ENCODE results near the gene OLFML2A. TPM values are rescaled to one million over a fixed set of nuclear protein-coding genes. Genes with fewer than 3 reads are reported as not detected.

OLFML2A gene
- total and polyA plus RNA-seq, 2 experiments from 2014 or later = 2.2 to 3.4 TPM

GRCh38 chr9:124783830-124784229 lies 6.9 kb downstream of the OLFML2A start:
- no peaks in the 10 kb centered on the region for H3K9me2 ChIP-seq (replicated peaks; ENCODE audit: insufficient read depth)
- WGBS (ENCODE audit: low lambda C conversion rate, missing lambda C conversion rate) = 79% methylated on average over 2 of the region's 2 CpGs
- H3K36me3 ChIP-seq (replicated peaks; ENCODE audit: insufficient read depth, low read depth) = no peaks in the 10 kb centered on the region
- H3K4me3 ChIP-seq = no peak overlapping the region
- no peak overlapping the region for H2AFZ ChIP-seq
- H3K9me3 ChIP-seq (ENCODE audit: low read depth) = no peaks in the 10 kb centered on the region
- no peak overlapping the region for H3K4me2 ChIP-seq
- peaks cover 14% of the 10 kb centered on the region for H3K4me1 ChIP-seq (ENCODE audit: insufficient read depth)
- DNase-seq (ENCODE audit: low spot score) = no peak
- no peaks in the 10 kb centered on the region for H3K27me3 ChIP-seq
- no peak overlapping the region for H3K27ac ChIP-seq
- TF ChIP-seq CTCF (IDR thresholded peaks at IDR 0.05; ENCODE audit: poor library complexity) (no peak), EZH2phosphoT487 (IDR thresholded peaks at IDR 0.05; ENCODE audit: low read depth, severe bottlenecking, unreplicated experiment) (no peak), EZH2 (IDR thresholded peaks at IDR 0.05; ENCODE audit: borderline replicate concordance) (no peak)
- H4K20me1 ChIP-seq (ENCODE audit: insufficient read depth, poor library complexity, severe bottlenecking) = no peaks in the 10 kb centered on the region
- H3K79me2 ChIP-seq = no peaks in the 10 kb centered on the region

- Histone ChIP-seq H3K79me2 (no peaks in the 10 kb centered on the region), H3K36me3 (replicated peaks; ENCODE audit: insufficient read depth, low read depth) (no peaks in the 10 kb centered on the region), H3K27me3 (no peaks in the 10 kb centered on the region), H3K9me2 (replicated peaks; ENCODE audit: insufficient read depth) (no peaks in the 10 kb centered on the region), H3K4me3 (no peak overlapping the region), H3K9me3 (ENCODE audit: low read depth) (no peaks in the 10 kb centered on the region), H3K4me1 (ENCODE audit: insufficient read depth) (peaks cover 7% of the 10 kb centered on the region), H4K20me1 (ENCODE audit: insufficient read depth, poor library complexity, severe bottlenecking) (no peaks in the 10 kb centered on the region), H2AFZ (no peak overlapping the region), H3K4me2 (no peak overlapping the region), H3K27ac (no peak overlapping the region)
- no peak for DNase-seq (ENCODE audit: low spot score)
- TF ChIP-seq CTCF (IDR thresholded peaks at IDR 0.05; ENCODE audit: poor library complexity) = no peak
- TF ChIP-seq EZH2 (IDR thresholded peaks at IDR 0.05; ENCODE audit: borderline replicate concordance) = no peak
- TF ChIP-seq EZH2phosphoT487 (IDR thresholded peaks at IDR 0.05; ENCODE audit: low read depth, severe bottlenecking, unreplicated experiment) = no peak
- WGBS (ENCODE audit: low lambda C conversion rate, missing lambda C conversion rate) = 82% methylated on average over 2 of the region's 2 CpGs
Measured at GRCh38 chr9:124784509-124784908, 7.6 kb downstream of the OLFML2A start.

GRCh38 chr9:124786881-124787573 lies 10.1 kb downstream of the OLFML2A start:
- 99% methylated on average over 19 of the region's 20 CpGs for WGBS (ENCODE audit: low lambda C conversion rate, missing lambda C conversion rate)
- Histone ChIP-seq H3K4me2 (no peak overlapping the region), H3K4me1 (ENCODE audit: insufficient read depth) (no peaks in the 10 kb centered on the region), H3K9me3 (ENCODE audit: low read depth) (no peaks in the 10 kb centered on the region), H2AFZ (no peak overlapping the region), H3K9me2 (replicated peaks; ENCODE audit: insufficient read depth) (no peaks in the 10 kb centered on the region), H3K27me3 (no peaks in the 10 kb centered on the region), H3K79me2 (no peaks in the 10 kb centered on the region), H4K20me1 (ENCODE audit: insufficient read depth, poor library complexity, severe bottlenecking) (no peaks in the 10 kb centered on the region), H3K4me3 (no peak overlapping the region), H3K27ac (no peak overlapping the region), H3K36me3 (replicated peaks; ENCODE audit: insufficient read depth, low read depth) (no peaks in the 10 kb centered on the region)
- no peak for TF ChIP-seq EZH2phosphoT487 (IDR thresholded peaks at IDR 0.05; ENCODE audit: low read depth, severe bottlenecking, unreplicated experiment)
- TF ChIP-seq CTCF (IDR thresholded peaks at IDR 0.05; ENCODE audit: poor library complexity) = no peak
- no peak for DNase-seq (ENCODE audit: low spot score)

Data from hepatocyte (in vitro differentiated cells).